ENCODE measurements around the gene EPS15. TPM values are rescaled to one million over a fixed set of nuclear protein-coding genes. Genes with fewer than 3 reads are reported as not detected.

The EPS15 gene
- total RNA-seq, 3 donors from 2014 or later: 83.6 to 144 (median 127) TPM

DNA sequence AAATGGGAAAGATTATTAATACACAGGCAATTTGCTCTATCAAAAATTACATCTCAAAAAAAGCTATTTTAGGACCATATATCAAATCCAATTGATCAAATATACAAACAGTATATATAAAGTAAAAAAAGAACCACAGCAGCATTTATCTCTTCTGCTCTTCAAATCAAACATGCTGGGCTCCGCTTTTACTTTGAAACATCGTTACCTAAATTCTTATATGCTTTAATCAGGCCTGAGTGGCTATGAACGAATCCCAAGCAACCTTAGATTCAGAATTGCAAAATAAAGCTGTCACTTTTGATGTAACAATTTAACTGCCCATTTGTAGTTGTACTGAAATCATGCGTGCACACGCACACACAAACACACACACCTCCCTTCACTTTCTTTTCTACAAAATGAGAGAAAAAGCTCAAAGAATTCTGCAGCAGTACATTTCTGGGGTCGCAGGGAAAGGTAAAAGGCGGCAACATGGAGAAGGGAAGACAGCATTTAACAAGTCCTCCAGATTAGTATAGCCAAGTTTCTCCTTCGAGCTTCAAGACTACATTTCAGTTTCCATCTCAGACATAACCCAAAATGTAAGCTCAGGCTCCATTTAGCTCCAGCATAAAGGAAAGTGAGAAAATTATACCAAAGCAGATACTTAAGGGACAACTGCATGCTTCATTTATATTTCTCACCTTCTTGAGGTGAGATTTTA is 96.5 kb downstream of the EPS15 start:
- H3K27ac ChIP-seq: no peak overlapping the region

DNA sequence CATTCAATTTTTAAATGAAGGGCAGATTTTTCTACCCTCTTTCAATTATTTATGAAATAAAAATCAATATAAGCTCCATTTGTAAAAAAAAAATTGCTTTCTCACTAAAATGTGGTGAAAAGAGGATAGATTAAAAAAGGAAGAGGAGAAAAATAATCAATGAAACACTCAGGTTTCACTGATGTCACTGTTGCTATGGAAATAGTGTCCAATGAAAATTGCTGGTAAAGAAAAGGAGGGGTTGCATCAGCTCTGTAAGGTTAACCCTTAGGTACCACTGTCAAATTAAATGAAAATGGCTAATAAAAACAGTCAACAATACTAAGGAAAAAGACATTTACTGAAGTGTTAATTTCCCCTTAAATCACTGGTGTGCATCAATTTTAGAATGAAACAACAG is 97.1 kb downstream of the EPS15 start:
- no peak overlapping the region for H3K4me3 ChIP-seq
- intact Hi-C loops (cut with DNase I; ENCODE audit: low total_unique reads): no loop called here
- no peak overlapping the region for H3K27ac ChIP-seq

More for the DNA sequence above, 96.5 kb downstream of the EPS15 start:
- no peak for DNase-seq (ENCODE audit: low spot score in 2 of 2)
- Histone ChIP-seq H3K9me3 (no peaks in the 10 kb centered on the region), H3K4me3 (no peak overlapping the region), H3K27me3 (no peaks in the 10 kb centered on the region), H3K4me1 (no peaks in the 10 kb centered on the region), H3K36me3 (no peaks in the 10 kb centered on the region)
- intact Hi-C loops (cut with DNase I; ENCODE audit: low total_unique reads): no loop called here
- TF ChIP-seq, protein P1, sequence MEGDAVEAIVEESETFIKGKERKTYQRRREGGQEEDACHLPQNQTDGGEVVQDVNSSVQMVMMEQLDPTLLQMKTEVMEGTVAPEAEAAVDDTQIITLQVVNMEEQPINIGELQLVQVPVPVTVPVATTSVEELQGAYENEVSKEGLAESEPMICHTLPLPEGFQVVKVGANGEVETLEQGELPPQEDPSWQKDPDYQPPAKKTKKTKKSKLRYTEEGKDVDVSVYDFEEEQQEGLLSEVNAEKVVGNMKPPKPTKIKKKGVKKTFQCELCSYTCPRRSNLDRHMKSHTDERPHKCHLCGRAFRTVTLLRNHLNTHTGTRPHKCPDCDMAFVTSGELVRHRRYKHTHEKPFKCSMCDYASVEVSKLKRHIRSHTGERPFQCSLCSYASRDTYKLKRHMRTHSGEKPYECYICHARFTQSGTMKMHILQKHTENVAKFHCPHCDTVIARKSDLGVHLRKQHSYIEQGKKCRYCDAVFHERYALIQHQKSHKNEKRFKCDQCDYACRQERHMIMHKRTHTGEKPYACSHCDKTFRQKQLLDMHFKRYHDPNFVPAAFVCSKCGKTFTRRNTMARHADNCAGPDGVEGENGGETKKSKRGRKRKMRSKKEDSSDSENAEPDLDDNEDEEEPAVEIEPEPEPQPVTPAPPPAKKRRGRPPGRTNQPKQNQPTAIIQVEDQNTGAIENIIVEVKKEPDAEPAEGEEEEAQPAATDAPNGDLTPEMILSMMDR (IDR thresholded peaks at IDR 0.05): no peak
- TF ChIP-seq POLR2A (IDR thresholded peaks at IDR 0.05): no peak
- TF ChIP-seq POLR2AphosphoS5 (IDR thresholded peaks at IDR 0.05): no peak

DNA sequence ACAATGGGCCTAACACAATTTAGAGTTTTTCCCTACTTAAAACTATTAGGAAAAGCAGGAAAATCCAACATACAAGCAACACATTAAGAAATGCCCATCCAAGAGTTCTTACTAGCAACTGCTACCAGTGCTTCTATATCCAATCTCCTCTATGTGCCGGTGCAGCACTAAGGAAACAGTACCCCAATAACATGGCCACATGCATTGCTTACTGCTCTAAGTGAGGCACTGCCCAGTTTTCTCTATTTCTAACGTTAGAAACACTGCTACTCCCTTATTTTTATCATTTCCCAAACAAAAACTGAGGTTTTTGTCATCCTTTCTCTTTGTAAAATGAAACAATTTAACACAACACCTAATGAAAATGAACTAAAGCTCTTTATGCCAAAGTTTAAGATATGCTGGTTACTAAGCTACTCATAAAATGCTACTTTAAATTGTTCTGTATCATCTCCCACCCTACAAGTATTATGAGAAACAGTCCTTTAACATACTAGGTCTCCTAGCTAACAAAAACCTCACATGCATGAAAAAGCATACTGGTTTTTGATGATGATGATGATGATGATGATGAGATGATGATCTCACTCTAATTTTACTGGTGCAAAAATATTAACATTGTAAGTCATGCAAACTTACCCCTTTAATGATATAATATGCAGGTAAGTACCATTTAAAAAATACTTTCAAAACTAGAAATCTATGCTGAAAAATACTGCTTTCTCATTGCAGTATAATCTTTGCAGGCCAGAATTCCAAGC is 98.0 kb downstream of the EPS15 start:
- Histone ChIP-seq H3K27me3 (no peaks in the 10 kb centered on the region), H3K27ac (no peak overlapping the region), H3K9me3 (no peaks in the 10 kb centered on the region), H3K4me1 (no peaks in the 10 kb centered on the region), H3K4me3 (no peak overlapping the region), H3K36me3 (no peaks in the 10 kb centered on the region)
- DNase-seq (ENCODE audit: low spot score in 2 of 2): no peak
- intact Hi-C loops (cut with DNase I; ENCODE audit: low total_unique reads): no loop called here
- no peak for TF ChIP-seq POLR2AphosphoS5 (IDR thresholded peaks at IDR 0.05)
- TF ChIP-seq, protein P1 (IDR thresholded peaks at IDR 0.05): no peak
- no peak for TF ChIP-seq POLR2A (IDR thresholded peaks at IDR 0.05)

More for the DNA sequence above, 97.1 kb downstream of the EPS15 start:
- no peaks in the 10 kb centered on the region for H3K36me3 ChIP-seq
- H3K27me3 ChIP-seq: no peaks in the 10 kb centered on the region
- TF ChIP-seq, protein P1 (IDR thresholded peaks at IDR 0.05): no peak
- TF ChIP-seq POLR2A (IDR thresholded peaks at IDR 0.05): no peak
- no peak for TF ChIP-seq POLR2AphosphoS5 (IDR thresholded peaks at IDR 0.05)
- DNase-seq (ENCODE audit: low spot score in 2 of 2): no peak
- H3K4me1 ChIP-seq: no peaks in the 10 kb centered on the region
- no peaks in the 10 kb centered on the region for H3K9me3 ChIP-seq

DNA sequence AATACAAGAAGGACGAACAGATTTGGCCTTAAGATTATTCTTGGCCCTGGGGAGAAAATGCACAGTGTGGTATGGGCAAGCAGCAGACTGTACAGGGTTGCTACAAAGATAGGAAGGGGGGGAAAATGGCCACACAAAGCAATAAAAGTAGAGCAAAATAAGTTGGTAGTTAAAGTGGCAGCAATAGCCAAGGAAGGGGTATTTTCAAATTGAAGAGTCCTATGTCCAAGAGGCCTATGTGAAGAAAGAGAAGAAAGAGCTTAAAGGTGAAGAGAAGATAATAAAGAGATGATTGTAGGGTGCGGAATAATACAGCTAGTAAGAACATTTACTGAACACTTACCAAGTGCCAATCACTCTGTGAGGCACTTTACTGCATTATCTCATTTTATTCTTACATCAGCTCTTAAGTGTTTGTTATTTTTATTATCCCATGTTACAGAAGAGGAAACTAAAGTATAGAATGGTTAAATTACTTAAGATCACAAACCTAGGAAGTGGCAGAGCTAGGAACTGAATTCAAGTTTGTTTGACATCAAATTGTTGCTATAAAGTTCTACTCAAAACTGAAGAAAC is 100.6 kb downstream of the EPS15 start:
- intact Hi-C loops (cut with DNase I; ENCODE audit: low total_unique reads): no loop called here
- Histone ChIP-seq H3K27me3 (no peaks in the 10 kb centered on the region), H3K4me3 (no peak overlapping the region), H3K27ac (no peak overlapping the region), H3K9me3 (no peaks in the 10 kb centered on the region), H3K36me3 (no peaks in the 10 kb centered on the region), H3K4me1 (no peaks in the 10 kb centered on the region)
- TF ChIP-seq, protein P1 (IDR thresholded peaks at IDR 0.05): no peak
- TF ChIP-seq POLR2AphosphoS5 (IDR thresholded peaks at IDR 0.05) (no peak), POLR2A (IDR thresholded peaks at IDR 0.05) (no peak)
- no peak for DNase-seq (ENCODE audit: low spot score in 2 of 2)
